K562 (cell line): ENCODE results near the gene PPP1CC. TPM values are rescaled to one million over a fixed set of nuclear protein-coding genes. Genes with fewer than 3 reads are reported as not detected.

Experiments
- ARHGAP35 ChIP-seq: fragments of 450-650 bp; IDR thresholded peaks from 2 replicates; pipeline ENCODE4 v1.6.1; 2018; ENCODE audit not compliant: partially characterized antibody
- CBX1 ChIP-seq: sonication (generic); IDR thresholded peaks from 2 replicates; pipeline ENCODE4 v1.6.1; 2016; ENCODE audit warnings: antibody characterized with exemption, low read depth, mild to moderate bottlenecking
- CREM ChIP-seq: IDR thresholded peaks from 2 replicates; pipeline ENCODE4 v1.6.1; 2014; ENCODE audit warnings: antibody characterized with exemption, low read depth
- EGR1 ChIP-seq: fragments of 450-650 bp; conservative IDR thresholded peaks from 2 replicates; pipeline ENCODE4 v1.6.1; 2017; ENCODE audit warnings: mild to moderate bottlenecking
- KDM5B ChIP-seq: fragments of 200-600 bp; sonication (generic); IDR thresholded peaks from 2 replicates; pipeline ENCODE4 v1.6.1; 2012; ENCODE audit warnings: low read depth, mild to moderate bottlenecking, moderate library complexity, low read length, control low read depth, inconsistent platforms; ENCODE audit not compliant: insufficient replicate concordance
- NCOR1 ChIP-seq: fragments of 450-650 bp; IDR thresholded peaks from 2 replicates; pipeline ENCODE4 v1.6.1; 2016; ENCODE audit warnings: mild to moderate bottlenecking, moderate library complexity
- NEUROD1 ChIP-seq: fragments of 150-350 bp; IDR thresholded peaks from 2 replicates; pipeline ENCODE4 v1.6.1; 2014; ENCODE audit warnings: borderline replicate concordance, low read length, low read depth; ENCODE audit not compliant: partially characterized antibody
- POLR2A ChIP-seq: fragments of 450-650 bp; conservative IDR thresholded peaks from 2 replicates; pipeline ENCODE4 v1.6.1; 2016
- PRPF4 ChIP-seq: fragments of 200-400 bp; formaldehyde crosslinking; IDR thresholded peaks from one replicate; pipeline ENCODE4 v1.6.1; 2017; ENCODE audit warnings: low read length, low read depth, mild to moderate bottlenecking; ENCODE audit not compliant: insufficient read depth, poor library complexity, severe bottlenecking
- RBBP5 ChIP-seq: fragments of 200-600 bp; sonication (generic); IDR thresholded peaks from 2 replicates; pipeline ENCODE4 v1.6.1; 2012; ENCODE audit warnings: borderline replicate concordance, mild to moderate bottlenecking, low read length, control low read depth, inconsistent platforms; ENCODE audit not compliant: insufficient read depth, poor library complexity, severe bottlenecking
- SIN3A ChIP-seq, 2 experiments: fragments of 150-350 bp in 1 of 2; IDR thresholded peaks; 2 replicates each; pipeline ENCODE4 v1.6.1; 2011 to 2016; ENCODE audit warnings: borderline replicate concordance in 2 of 2, low read depth in 2 of 2, low read length in 2 of 2, mild to moderate bottlenecking in 2 of 2, moderate library complexity in 2 of 2; ENCODE audit not compliant: control insufficient read depth in 1 of 2
- TAF9B ChIP-seq: fragments of 450-650 bp; IDR thresholded peaks from 2 replicates; pipeline ENCODE4 v1.6.1; 2018; ENCODE audit warnings: mild to moderate bottlenecking; ENCODE audit not compliant: partially characterized antibody
- TEAD4 ChIP-seq, 2 experiments: sonication (generic) in 1 of 2; formaldehyde crosslinking in 1 of 2; IDR thresholded peaks; 2 replicates each; pipeline versions ENCODE4 v1.6.1 to v1.8.0; 2012 to 2022; ENCODE audit warnings: borderline replicate concordance in 1 of 2, inconsistent platforms in 1 of 2, low read length in 1 of 2, mild to moderate bottlenecking in 1 of 2, missing genetic modification reagents in 1 of 2
- polyA plus RNA-seq, 8 experiments: library from polyadenylated mRNA; depleted of rRNA in 4 of 8; stranded (reverse) in 5 of 8; unstranded in 3 of 8; fragments of >200 nt; fragmentation: Nextera tagmentation in 2 of 8; fragmentation: Illumina TruSeq in 1 of 8; extraction: Ambion mirVana in 2 of 8; extraction: Trizol in 1 of 8; gene quantifications; 2 replicates each; pipeline versions ENCODE4 v1.2.1 to v1.2.3, GENCODE V29; 2011 to 2014; ENCODE audit warnings: inconsistent platforms in 1 of 8, missing spikeins in 1 of 8
- total RNA-seq, 7 experiments: library from RNA; depleted of rRNA in 6 of 7; stranded (reverse); fragments of >200 nt in 6 of 7; fragmentation: Illumina TruSeq in 2 of 7; extraction: Trizol in 2 of 7; gene quantifications; 2 replicates each; pipeline versions ENCODE4 v1.2.1 to v1.2.3, GENCODE V29; 2011 to 2021; ENCODE audit warnings: low replicate concordance in 1 of 7
- TF ChIP-seq, protein P1 (sequence below): fragments of 450-650 bp; conservative IDR thresholded peaks from 2 replicates; pipeline ENCODE4 v1.6.1; 2016; ENCODE audit warnings: missing genetic modification characterization, low read depth, mild to moderate bottlenecking, control low read depth, missing compliant biosample characterization
- TF ChIP-seq, protein P2 (sequence below), 2 experiments: fragments of 450-650 bp; conservative IDR thresholded peaks; 2 replicates each; pipeline ENCODE4 v1.6.1; 2017; ENCODE audit warnings: mild to moderate bottlenecking in 2 of 2, moderate library complexity in 2 of 2
- TF ChIP-seq, protein P3 (sequence below): fragments of 450-650 bp; IDR thresholded peaks from 2 replicates; pipeline ENCODE4 v1.6.1; 2018; ENCODE audit not compliant: partially characterized antibody

PPP1CC gene
- total and polyA plus RNA-seq, 9 of the 15 experiments (the other 6 are each of a cell fraction or from before 2014, with no cell fraction given), result 67.4 to 286 (median 195) TPM

DNA sequence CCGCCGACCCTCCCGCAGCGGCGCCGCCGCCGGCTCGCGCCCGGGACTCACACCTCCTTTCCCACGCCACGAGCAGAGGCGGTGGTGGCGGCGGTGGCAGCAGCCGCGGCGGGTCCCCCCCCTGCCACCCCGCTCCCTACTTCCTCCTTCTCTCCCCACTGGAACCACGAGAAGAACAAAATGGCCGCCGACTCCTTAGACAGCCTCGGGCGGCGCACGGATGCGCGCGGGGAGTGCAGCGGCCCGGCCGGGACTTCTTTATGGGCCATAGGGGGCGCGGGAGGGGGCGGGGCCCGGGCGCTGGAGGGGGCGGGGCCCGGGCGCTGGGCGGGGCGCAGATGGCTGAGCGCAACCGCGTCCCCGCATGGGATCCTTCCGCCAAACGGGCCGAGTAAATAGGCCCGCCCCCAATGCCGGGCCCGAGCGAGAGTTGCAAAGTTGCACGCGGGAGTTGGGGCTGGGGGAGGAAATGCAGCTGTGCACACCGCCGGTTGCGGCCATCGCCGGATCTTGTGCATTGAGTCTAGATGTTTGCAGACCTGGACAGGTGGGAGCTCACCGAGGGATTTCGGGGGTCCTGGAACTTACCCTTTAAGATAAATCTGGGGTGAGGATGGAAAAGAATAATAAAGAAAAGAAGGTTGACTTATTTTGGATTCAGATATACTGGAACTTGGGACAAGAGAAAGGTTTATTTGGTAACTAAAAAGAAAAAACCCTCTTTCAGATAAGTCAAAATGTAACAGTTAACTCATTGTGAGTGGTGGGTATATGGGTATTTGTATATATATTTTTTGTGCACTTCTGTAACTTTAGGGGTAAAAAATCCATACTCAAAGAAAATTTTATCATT is at the start of gene PPP1CC (continued):
- TF ChIP-seq, protein P1, sequence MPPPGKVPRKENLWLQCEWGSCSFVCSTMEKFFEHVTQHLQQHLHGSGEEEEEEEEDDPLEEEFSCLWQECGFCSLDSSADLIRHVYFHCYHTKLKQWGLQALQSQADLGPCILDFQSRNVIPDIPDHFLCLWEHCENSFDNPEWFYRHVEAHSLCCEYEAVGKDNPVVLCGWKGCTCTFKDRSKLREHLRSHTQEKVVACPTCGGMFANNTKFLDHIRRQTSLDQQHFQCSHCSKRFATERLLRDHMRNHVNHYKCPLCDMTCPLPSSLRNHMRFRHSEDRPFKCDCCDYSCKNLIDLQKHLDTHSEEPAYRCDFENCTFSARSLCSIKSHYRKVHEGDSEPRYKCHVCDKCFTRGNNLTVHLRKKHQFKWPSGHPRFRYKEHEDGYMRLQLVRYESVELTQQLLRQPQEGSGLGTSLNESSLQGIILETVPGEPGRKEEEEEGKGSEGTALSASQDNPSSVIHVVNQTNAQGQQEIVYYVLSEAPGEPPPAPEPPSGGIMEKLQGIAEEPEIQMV (tag), result no peak
- TF ChIP-seq PRPF4 (peak; percentile 88), NEUROD1 (peak; percentile 38), KDM5B (peak; percentile 89), CREM (peak; percentile 69; the same call in 1 of the 2 replicates), NCOR1 (0 out of 2 replicates have a peak, but pooled peaks have one; percentile 23), ARHGAP35 (no peak), SIN3A (IDR thresholded peaks at IDR 0.05; ENCODE audit: borderline replicate concordance in 2 of 2, control insufficient read depth in 1 of 2, low read depth in 2 of 2, low read length in 2 of 2) (peak in 1 of 2 experiments; percentile 39; a peak in 1 of 4 replicates), EGR1 (peak; percentile 13; the same call in 1 of the 2 replicates), RBBP5 (peak; percentile 69), TEAD4 (IDR thresholded peaks at IDR 0.05; ENCODE audit: low read length) (no peak; the same call in 1 of the 2 replicates), TEAD4 (CRISPR knock-in tag; IDR thresholded peaks at IDR 0.05; ENCODE audit: borderline replicate concordance) (no peak), TAF9B (peak; percentile 80), POLR2A (peak; percentile 92), CBX1 (peak; percentile 81; the same call in 1 of the 2 replicates)
- TF ChIP-seq, protein P2, sequence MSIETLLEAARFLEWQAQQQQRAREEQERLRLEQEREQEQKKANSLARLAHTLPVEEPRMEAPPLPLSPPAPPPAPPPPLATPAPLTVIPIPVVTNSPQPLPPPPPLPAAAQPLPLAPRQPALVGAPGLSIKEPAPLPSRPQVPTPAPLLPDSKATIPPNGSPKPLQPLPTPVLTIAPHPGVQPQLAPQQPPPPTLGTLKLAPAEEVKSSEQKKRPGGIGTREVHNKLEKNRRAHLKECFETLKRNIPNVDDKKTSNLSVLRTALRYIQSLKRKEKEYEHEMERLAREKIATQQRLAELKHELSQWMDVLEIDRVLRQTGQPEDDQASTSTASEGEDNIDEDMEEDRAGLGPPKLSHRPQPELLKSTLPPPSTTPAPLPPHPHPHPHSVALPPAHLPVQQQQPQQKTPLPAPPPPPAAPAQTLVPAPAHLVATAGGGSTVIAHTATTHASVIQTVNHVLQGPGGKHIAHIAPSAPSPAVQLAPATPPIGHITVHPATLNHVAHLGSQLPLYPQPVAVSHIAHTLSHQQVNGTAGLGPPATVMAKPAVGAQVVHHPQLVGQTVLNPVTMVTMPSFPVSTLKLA (conservative IDR thresholded peaks at IDR 0.05), result peak; percentile 30 to 49; a peak in 2 of 4 replicates
- TF ChIP-seq, protein P3, sequence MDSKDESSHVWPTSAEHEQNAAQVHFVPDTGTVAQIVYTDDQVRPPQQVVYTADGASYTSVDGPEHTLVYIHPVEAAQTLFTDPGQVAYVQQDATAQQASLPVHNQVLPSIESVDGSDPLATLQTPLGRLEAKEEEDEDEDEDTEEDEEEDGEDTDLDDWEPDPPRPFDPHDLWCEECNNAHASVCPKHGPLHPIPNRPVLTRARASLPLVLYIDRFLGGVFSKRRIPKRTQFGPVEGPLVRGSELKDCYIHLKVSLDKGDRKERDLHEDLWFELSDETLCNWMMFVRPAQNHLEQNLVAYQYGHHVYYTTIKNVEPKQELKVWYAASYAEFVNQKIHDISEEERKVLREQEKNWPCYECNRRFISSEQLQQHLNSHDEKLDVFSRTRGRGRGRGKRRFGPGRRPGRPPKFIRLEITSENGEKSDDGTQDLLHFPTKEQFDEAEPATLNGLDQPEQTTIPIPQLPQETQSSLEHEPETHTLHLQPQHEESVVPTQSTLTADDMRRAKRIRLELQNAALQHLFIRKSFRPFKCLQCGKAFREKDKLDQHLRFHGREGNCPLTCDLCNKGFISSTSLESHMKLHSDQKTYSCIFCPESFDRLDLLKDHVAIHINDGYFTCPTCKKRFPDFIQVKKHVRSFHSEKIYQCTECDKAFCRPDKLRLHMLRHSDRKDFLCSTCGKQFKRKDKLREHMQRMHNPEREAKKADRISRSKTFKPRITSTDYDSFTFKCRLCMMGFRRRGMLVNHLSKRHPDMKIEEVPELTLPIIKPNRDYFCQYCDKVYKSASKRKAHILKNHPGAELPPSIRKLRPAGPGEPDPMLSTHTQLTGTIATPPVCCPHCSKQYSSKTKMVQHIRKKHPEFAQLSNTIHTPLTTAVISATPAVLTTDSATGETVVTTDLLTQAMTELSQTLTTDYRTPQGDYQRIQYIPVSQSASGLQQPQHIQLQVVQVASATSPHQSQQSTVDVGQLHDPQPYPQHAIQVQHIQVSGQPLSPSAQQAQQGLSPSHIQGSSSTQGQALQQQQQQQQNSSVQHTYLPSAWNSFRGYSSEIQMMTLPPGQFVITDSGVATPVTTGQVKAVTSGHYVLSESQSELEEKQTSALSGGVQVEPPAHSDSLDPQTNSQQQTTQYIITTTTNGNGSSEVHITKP, result no peak
